Endothelial cell of umbilical vein (primary cell): ENCODE measurements around the gene ATG5. TPM values are rescaled to one million over a fixed set of nuclear protein-coding genes. Genes with fewer than 3 reads are reported as not detected.

Experiments
- BruUV-seq: library from RNA; stranded (reverse); fragments of 400-500 nt; replicated peaks from 2 replicates; lab custom pipeline; 2021; lab: Mats Ljungman, UMichigan
- CTCF ChIA-PET: fragments of 300-600, 350-600 bp; sonication (Branson Sonifier 250); formaldehyde crosslinking; loops from one replicate; lab custom pipeline; 2021; ENCODE audit warnings: antibody characterized with exemption, inconsistent platforms; lab: Charles Lee
- POLR2A ChIA-PET: fragments of 300-600, 350-600 bp; sonication (Branson Sonifier 250); formaldehyde crosslinking; loops from one replicate; lab custom pipeline; 2021; ENCODE audit warnings: antibody characterized with exemption, inconsistent platforms; lab: Charles Lee
- DNase-seq: peaks from one replicate; pipeline ENCODE4 v3.0.0-alpha.2; 2011; ENCODE audit warnings: low read depth, low spot score
- FAIRE-seq: peaks from 2 replicates; lab custom pipeline; 2011; peaks lifted over from hg19 to GRCh38; lab: Jason Lieb, UNC
- H2AFZ ChIP-seq: 2 replicates; pipeline ENCODE4 v1.6.0; 2012; ENCODE audit warnings: low read depth, low read length, control low read depth, inconsistent platforms
- H3K27ac ChIP-seq: 2 replicates; pipeline ENCODE4 v1.5.1; 2011; ENCODE audit warnings: low read depth, mild to moderate bottlenecking, control low read depth, low read length, moderate library complexity; ENCODE audit not compliant: insufficient read depth
- H3K27me3 ChIP-seq, 2 experiments: 2 replicates each; pipeline versions ENCODE4 v1.6.0 to v1.6.1; 2011; ENCODE audit warnings: low read length in 2 of 2, mixed read lengths in 1 of 2; ENCODE audit not compliant: control insufficient read depth in 2 of 2, insufficient read depth in 2 of 2
- H3K36me3 ChIP-seq, 2 experiments: 2 replicates in 1 of 2; 3 replicates in 1 of 2; pipeline ENCODE4 v1.5.1; 2011; ENCODE audit warnings: low read length in 2 of 2, mild to moderate bottlenecking in 1 of 2, moderate library complexity in 1 of 2; ENCODE audit not compliant: control insufficient read depth in 2 of 2, insufficient read depth in 2 of 2; ENCODE audit errors: extremely low read depth in 1 of 2
- H3K4me1 ChIP-seq: 3 replicates; pipeline ENCODE4 v1.5.1; 2011; ENCODE audit warnings: mild to moderate bottlenecking, low read length; ENCODE audit not compliant: control insufficient read depth, insufficient read depth; ENCODE audit errors: extremely low read depth
- H3K4me2 ChIP-seq: 2 replicates; pipeline ENCODE4 v1.6.1; 2011; ENCODE audit warnings: low read length, control low read depth, mixed read lengths; ENCODE audit not compliant: insufficient read depth
- H3K4me3 ChIP-seq, 3 experiments: fragments of 200-600 bp in 1 of 3; sonication (generic), shearing (Covaris generic) in 1 of 3; replicated peaks in 1 of 3; 2 replicates each; pipeline ENCODE4 v1.5.1; 2011 to 2016; ENCODE audit warnings: control low read depth in 3 of 3, low read length in 3 of 3, mild to moderate bottlenecking in 2 of 3, inconsistent platforms in 1 of 3, low read depth in 1 of 3, moderate library complexity in 1 of 3; ENCODE audit not compliant: insufficient read depth in 1 of 3
- H3K79me2 ChIP-seq: 2 replicates; pipeline ENCODE4 v1.6.0; 2012; ENCODE audit warnings: low read length, inconsistent platforms; ENCODE audit not compliant: control insufficient read depth, insufficient read depth
- H3K9ac ChIP-seq: replicated peaks from 2 replicates; pipeline ENCODE3; 2011; ENCODE audit warnings: low read length, control low read depth; ENCODE audit not compliant: insufficient read depth; ENCODE audit errors: extremely low read depth
- H3K9me1 ChIP-seq: replicated peaks from 3 replicates; pipeline ENCODE4 v1.6.0; 2011; ENCODE audit warnings: mild to moderate bottlenecking, low read length; ENCODE audit not compliant: control insufficient read depth, insufficient read depth; ENCODE audit errors: extremely low read depth
- H3K9me3 ChIP-seq: replicated peaks from 2 replicates; pipeline ENCODE4 v1.5.1; 2012; ENCODE audit warnings: low read length, inconsistent platforms; ENCODE audit not compliant: control insufficient read depth, insufficient read depth
- H4K20me1 ChIP-seq: replicated peaks from 2 replicates; pipeline ENCODE3; 2011; ENCODE audit warnings: mild to moderate bottlenecking, low read length; ENCODE audit not compliant: control insufficient read depth, insufficient read depth; ENCODE audit errors: extremely low read depth
- EZH2 ChIP-seq: IDR thresholded peaks from 2 replicates; pipeline ENCODE4 v1.6.1; 2012; ENCODE audit warnings: borderline replicate concordance, low read depth, mild to moderate bottlenecking, moderate library complexity, low read length, inconsistent platforms; ENCODE audit not compliant: severe bottlenecking
- FOS ChIP-seq: IDR thresholded peaks from 2 replicates; pipeline ENCODE4 v1.6.1; 2011; ENCODE audit warnings: mild to moderate bottlenecking, low read length, moderate library complexity, borderline replicate concordance; ENCODE audit not compliant: insufficient read depth
- GATA2 ChIP-seq: IDR thresholded peaks from 2 replicates; pipeline ENCODE4 v1.7.0; 2011; ENCODE audit warnings: low read depth, mild to moderate bottlenecking, moderate library complexity, mixed read lengths, low read length; ENCODE audit not compliant: insufficient read length, insufficient read depth
- JUN ChIP-seq: IDR thresholded peaks from 2 replicates; pipeline ENCODE4 v1.6.1; 2011; ENCODE audit warnings: borderline replicate concordance, low read depth; ENCODE audit not compliant: insufficient read length, insufficient read depth
- MYC ChIP-seq: IDR thresholded peaks from one replicate; pipeline ENCODE4 v1.6.1; 2011; ENCODE audit warnings: mild to moderate bottlenecking, low read depth, low read length
- POLR2A ChIP-seq: IDR thresholded peaks from 2 replicates; pipeline ENCODE4 v1.6.1; 2012; ENCODE audit warnings: low read depth, mild to moderate bottlenecking, control low read depth, low read length
- POLR2AphosphoS5 ChIP-seq: IDR thresholded peaks from 2 replicates; pipeline ENCODE4 v1.6.1; 2012; ENCODE audit warnings: low read depth, mild to moderate bottlenecking, control low read depth, low read length, moderate library complexity; ENCODE audit not compliant: insufficient read depth
- dilution Hi-C: fragments of 300-500 bp; cut with MboI; formaldehyde crosslinking; loops from one replicate; pipeline ENCODE4 v1.15.0; 2019; ENCODE audit warnings: low sequenced_read_pairs; ENCODE audit not compliant: extremely low pct_ligation_motif_present
- intact Hi-C: fragments of 100-400 bp; cut with micrococcal nuclease; formaldehyde crosslinking; loops from one replicate; pipeline ENCODE4 v1.10.0; 2022
- polyA plus RNA-seq, 4 experiments: library from polyadenylated mRNA; depleted of rRNA in 3 of 4; stranded (reverse) in 3 of 4; unstranded in 1 of 4; fragments of >200 nt; gene quantifications; 2 replicates each; pipeline versions ENCODE4 v1.2.1 to v1.2.3, GENCODE V29; 2011 to 2012; ENCODE audit warnings: missing spikeins in 1 of 4
- total RNA-seq: library from RNA; stranded (reverse); gene quantifications from 2 replicates; pipeline ENCODE4 v1.2.3, GENCODE V29; 2021
- TF ChIP-seq, protein P1 (sequence below): IDR thresholded peaks from 2 replicates; pipeline ENCODE4 v1.6.1; 2011; ENCODE audit not compliant: insufficient read depth, insufficient read length
- TF ChIP-seq, protein P2 (sequence below), 2 donors: IDR thresholded peaks; 1 replicate in 1 of 2; 2 replicates in 1 of 2; pipeline ENCODE4 v1.5.1; 2011; ENCODE audit warnings: low read length in 2 of 2, mild to moderate bottlenecking in 2 of 2, moderate library complexity in 2 of 2, control low read depth in 1 of 2, inconsistent platforms in 1 of 2, low read depth in 1 of 2; ENCODE audit not compliant: insufficient read depth in 1 of 2; ENCODE audit errors: extremely low read depth in 1 of 2

Gene ATG5
- total and polyA plus RNA-seq, 2 donors (not counting 3 experiments of a cell fraction or from before 2014, with no cell fraction given) = 14.1 to 32.8 TPM

DNA sequence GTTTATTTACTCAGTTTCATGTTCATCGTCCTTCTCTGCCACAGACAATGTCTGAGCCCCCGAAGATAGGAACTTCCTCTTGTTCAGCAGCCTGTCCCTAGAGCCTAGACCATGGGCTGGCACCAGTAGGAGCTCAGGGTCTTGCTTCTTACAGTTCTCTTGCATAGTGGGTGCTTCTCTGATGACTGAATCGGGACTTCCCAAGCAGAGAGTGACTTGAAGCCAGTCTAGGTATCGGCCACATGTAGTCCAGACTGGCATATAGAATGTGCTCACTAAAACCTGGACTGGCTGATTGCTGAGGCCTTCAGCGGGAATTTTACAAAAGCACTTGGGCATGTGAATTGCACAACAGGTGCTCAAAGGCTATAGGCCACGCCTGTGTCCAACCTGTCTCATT is 187.4 kb downstream of the ATG5 start:
- POLR2A ChIA-PET = no interaction called here
- no peaks in the 10 kb centered on the region for H3K36me3 ChIP-seq
- H3K27me3 ChIP-seq = peaks cover 0 to 5% of the 10 kb centered on the region in 2 experiments
- H3K4me1 ChIP-seq = no peaks in the 10 kb centered on the region
- CTCF ChIA-PET = no interaction called here
- intact Hi-C loops = no loop called here
- H2AFZ ChIP-seq = no peak overlapping the region
- no peak for TF ChIP-seq POLR2AphosphoS5
- TF ChIP-seq, protein P1, sequence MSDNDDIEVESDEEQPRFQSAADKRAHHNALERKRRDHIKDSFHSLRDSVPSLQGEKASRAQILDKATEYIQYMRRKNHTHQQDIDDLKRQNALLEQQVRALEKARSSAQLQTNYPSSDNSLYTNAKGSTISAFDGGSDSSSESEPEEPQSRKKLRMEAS = no peak
- FAIRE-seq (no peak), DNase-seq (no peak)
- no peaks in the 10 kb centered on the region for H3K9me1 ChIP-seq
- BruUV-seq = no TSS peak
- no peaks in the 10 kb centered on the region for H3K9me3 ChIP-seq
- dilution Hi-C loops = no loop called here
- no peak overlapping the region for H3K4me3 ChIP-seq
- no peaks in the 10 kb centered on the region for H3K79me2 ChIP-seq
- no peak overlapping the region for H3K4me2 ChIP-seq
- no peak overlapping the region for H3K9ac ChIP-seq
- H4K20me1 ChIP-seq = no peaks in the 10 kb centered on the region
- H3K27ac ChIP-seq = no peak overlapping the region

DNA sequence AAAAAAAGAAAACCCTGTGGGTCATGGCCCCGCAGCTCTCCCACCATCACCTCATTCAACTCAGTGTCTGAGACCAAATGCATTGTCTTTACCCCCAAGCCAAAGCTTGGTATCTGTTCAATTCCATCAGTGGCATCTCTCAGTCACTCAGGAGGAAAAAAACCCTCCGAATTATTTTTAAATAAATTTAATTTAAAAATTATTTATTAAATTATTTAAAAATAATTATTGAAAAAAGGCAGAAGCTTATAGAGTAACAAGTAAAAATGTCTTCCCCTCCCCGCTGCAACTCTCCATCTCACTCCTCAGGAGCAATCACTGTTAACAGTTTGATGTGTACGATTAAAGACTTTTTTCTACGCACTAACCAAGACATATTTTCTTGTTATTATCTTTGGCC is 188.7 kb downstream of the ATG5 start:
- no peaks in the 10 kb centered on the region for H3K36me3 ChIP-seq
- H3K9me1 ChIP-seq = no peaks in the 10 kb centered on the region
- H3K27ac ChIP-seq = no peak overlapping the region
- intact Hi-C loops = no loop called here
- no TSS peak for BruUV-seq
- H3K4me1 ChIP-seq = no peaks in the 10 kb centered on the region
- H4K20me1 ChIP-seq = no peaks in the 10 kb centered on the region
- CTCF ChIA-PET = no interaction called here
- no peak overlapping the region for H3K4me2 ChIP-seq
- TF ChIP-seq MYC (no peak), POLR2A (no peak), EZH2 (no peak), JUN (no peak), FOS (no peak), GATA2 (no peak), POLR2AphosphoS5 (no peak)
- TF ChIP-seq, protein P2, sequence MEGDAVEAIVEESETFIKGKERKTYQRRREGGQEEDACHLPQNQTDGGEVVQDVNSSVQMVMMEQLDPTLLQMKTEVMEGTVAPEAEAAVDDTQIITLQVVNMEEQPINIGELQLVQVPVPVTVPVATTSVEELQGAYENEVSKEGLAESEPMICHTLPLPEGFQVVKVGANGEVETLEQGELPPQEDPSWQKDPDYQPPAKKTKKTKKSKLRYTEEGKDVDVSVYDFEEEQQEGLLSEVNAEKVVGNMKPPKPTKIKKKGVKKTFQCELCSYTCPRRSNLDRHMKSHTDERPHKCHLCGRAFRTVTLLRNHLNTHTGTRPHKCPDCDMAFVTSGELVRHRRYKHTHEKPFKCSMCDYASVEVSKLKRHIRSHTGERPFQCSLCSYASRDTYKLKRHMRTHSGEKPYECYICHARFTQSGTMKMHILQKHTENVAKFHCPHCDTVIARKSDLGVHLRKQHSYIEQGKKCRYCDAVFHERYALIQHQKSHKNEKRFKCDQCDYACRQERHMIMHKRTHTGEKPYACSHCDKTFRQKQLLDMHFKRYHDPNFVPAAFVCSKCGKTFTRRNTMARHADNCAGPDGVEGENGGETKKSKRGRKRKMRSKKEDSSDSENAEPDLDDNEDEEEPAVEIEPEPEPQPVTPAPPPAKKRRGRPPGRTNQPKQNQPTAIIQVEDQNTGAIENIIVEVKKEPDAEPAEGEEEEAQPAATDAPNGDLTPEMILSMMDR (IDR thresholded peaks at IDR 0.05; ENCODE audit: extremely low read depth in 1 of 2, insufficient read depth in 1 of 2, low read depth in 1 of 2, low read length in 2 of 2) = no peak
- TF ChIP-seq, protein P1 = no peak
- H3K79me2 ChIP-seq = no peaks in the 10 kb centered on the region
- no peak for FAIRE-seq
- no peak overlapping the region for H3K9ac ChIP-seq
- H3K9me3 ChIP-seq = no peaks in the 10 kb centered on the region
- H2AFZ ChIP-seq = no peak overlapping the region
- peaks cover 0 to 5% of the 10 kb centered on the region in 2 experiments for H3K27me3 ChIP-seq
- H3K4me3 ChIP-seq = no peak overlapping the region
- POLR2A ChIA-PET = no interaction called here
- no peak for DNase-seq
- dilution Hi-C loops = no loop called here
